ENCODE measurements around the gene ANKRD33.

ANKRD33 gene

GRCh38 chr12:51850965-51851299, 37.0 kb upstream of the ANKRD33 start:
- no peak for TF ChIP-seq CTCF (IDR thresholded peaks at IDR 0.05; ENCODE audit: insufficient read depth, missing control alignments)
- DNase-seq (ENCODE audit: insufficient read length, low spot score) (no peak), FAIRE-seq (no peak)

GRCh38 chr12:51851413-51852124, 36.3 kb upstream of the ANKRD33 start:
- FAIRE-seq (no peak), DNase-seq (ENCODE audit: insufficient read length, low spot score) (no peak)
- TF ChIP-seq CTCF (IDR thresholded peaks at IDR 0.05; ENCODE audit: insufficient read depth, missing control alignments) = no peak

- no peak for TF ChIP-seq CTCF (IDR thresholded peaks at IDR 0.05; ENCODE audit: insufficient read depth, missing control alignments)
- DNase-seq (ENCODE audit: insufficient read length, low spot score) (no peak), FAIRE-seq (no peak)
Measured at GRCh38 chr12:51852404-51853137, 35.3 kb upstream of the ANKRD33 start.

- no peak for TF ChIP-seq CTCF (IDR thresholded peaks at IDR 0.05; ENCODE audit: insufficient read depth, missing control alignments)
- FAIRE-seq (no peak), DNase-seq (ENCODE audit: insufficient read length, low spot score) (no peak)
Measured at GRCh38 chr12:51855586-51856428, 32.1 kb upstream of the ANKRD33 start.

- no peak for TF ChIP-seq CTCF (IDR thresholded peaks at IDR 0.05; ENCODE audit: insufficient read depth, missing control alignments)
- no peak for DNase-seq (ENCODE audit: insufficient read length, low spot score)
- no peak for FAIRE-seq
Measured at GRCh38 chr12:51860986-51861385, 26.9 kb upstream of the ANKRD33 start.

GRCh38 chr12:51862947-51863346, 25.0 kb upstream of the ANKRD33 start:
- DNase-seq (ENCODE audit: insufficient read length, low spot score) (no peak), FAIRE-seq (no peak)
- no peak for TF ChIP-seq CTCF (IDR thresholded peaks at IDR 0.05; ENCODE audit: insufficient read depth, missing control alignments)

Data from D721Med (cell line).